Stimulated activated CD8-positive, alpha-beta memory T cell treated with anti-CD3 and anti-CD28 coated beads, Interleukin-15, amount 100 ng/mL, for 1 hour (primary cell): ENCODE data around the gene PITPNM1.

ENCODE experiments used
- DNase-seq: peaks from one replicate; pipeline ENCODE4 v3.0.0-alpha.2; 2020; ENCODE audit warnings: low read depth

The PITPNM1 gene

DNA sequence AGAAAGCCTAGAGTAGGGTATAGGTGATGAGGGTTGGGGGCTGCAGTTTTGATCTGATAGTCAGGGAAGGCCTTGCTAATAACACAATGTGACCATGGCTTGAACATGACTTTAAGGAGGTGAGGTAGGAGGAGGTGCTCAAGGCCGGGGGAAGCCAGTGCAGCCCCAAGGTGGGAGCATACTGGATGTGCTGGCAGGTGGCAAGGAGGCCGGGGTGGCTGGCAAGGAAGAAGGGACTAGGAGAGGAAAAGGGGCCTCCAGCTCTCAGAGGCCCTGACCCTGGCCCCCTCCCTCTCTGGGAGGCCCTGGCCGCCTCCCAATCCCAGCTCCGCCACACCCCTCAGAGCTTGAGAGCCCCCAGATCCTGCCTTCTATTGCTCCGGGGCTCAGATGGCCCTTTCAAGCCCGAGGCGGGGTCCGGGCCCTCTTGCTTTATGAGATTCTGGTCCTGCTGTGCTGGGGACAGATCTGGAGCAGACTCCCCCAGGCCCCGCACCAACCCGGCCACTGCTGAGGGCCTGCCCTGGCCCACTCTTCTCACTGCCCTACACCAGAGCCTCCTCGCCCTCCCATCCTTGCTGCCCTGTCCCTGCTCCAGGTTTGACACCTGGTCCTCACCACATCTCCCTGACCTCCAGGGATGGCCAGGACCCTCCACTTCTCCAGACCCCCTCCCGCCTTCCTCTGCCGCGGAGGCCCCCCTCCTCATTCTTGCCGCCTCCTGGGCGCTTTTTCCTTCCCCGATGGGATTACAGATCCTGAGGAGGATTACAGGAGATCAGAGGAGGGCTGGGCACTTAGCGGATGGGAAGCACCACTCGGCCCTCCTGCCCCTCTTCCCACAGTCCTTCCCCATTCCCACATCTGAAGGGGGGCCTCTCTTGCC is 1.8 kb downstream of the PITPNM1 start:
- no peak for DNase-seq

- no peak for DNase-seq
Observed at GRCh38 chr11:67502328-67502979, 2.7 kb downstream of the PITPNM1 start.

DNA sequence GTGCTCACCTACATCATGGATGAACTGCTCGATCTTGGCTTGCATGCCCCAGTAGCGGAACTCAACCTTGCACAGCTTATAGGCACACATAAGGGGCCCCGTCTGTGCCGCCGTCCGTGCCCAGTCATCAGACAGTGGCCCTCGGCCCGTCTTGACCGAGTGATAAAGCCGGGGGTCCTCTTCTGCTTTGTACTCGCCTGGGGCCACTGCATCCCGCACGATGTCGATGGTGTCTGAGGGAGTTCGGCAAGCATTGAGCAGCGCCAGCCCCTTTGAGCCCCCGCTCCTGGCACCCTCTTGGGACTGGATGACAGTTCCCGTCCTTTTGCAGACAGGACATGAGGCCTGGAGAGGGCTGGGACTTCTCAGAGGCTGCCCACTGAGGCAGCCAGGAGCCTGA is 3.3 kb downstream of the PITPNM1 start:
- no peak for DNase-seq

DNA sequence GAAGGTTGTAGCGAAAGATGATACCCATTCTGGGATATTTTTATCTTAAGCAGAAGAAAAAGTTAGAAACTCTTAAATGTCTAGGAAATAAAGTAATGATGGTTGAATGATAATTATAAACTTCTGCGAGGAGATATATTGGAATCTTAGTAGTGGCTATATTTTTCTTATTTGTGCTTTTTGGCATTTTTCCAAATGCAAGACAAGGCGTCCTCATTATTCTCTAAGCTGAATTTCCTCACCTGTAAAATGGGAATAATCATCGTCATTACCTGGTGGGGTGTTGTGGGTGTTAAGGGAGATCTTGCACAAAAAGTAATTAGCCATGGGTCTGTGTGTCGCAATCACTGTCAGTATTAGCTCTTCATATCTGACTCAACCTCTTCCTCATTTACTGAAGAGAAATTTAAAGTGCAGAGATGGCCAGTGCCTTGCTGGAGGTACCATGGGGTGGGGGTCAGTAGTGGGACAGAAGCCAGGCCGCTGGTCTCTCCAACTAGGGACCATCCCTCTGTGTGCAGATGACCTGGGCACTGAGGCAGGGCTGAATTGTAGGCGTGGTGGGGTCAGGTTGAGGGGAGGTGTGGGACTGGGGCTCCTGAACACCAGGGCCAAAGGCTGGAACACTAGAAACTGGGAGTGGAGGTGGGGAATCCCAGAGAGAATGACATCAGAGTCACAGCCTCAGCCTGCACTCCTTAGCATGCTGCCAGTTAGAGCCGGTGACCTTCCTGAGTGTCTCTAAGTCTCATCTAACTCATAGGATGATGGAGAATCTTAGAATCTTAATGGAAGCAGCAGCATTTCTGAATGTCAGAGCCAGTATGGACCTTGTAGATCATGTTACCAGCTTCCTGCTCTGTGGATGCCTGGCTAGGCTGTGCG is 4.1 kb downstream of the PITPNM1 start:
- DNase-seq = no peak

DNA sequence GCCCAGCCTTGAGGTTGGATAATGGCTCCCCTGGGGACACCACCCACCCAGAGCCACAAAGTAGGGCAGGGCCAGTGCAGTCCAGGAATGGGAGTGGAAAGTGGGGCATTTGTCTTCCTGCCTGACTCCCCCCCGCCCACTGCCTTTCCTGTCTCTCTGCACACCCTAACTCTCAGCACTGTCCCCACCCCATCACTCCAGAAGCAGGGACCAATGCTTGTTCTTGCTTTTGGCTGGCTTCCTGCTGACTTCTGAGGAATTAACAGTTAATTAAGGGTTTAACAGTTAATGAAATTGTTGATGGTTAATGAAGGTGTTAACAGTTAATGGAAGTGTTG is 4.7 kb downstream of the PITPNM1 start:
- no peak for DNase-seq

GRCh38 chr11:67499808-67500483 is 5.2 kb downstream of the PITPNM1 start:
- DNase-seq = no peak

DNA sequence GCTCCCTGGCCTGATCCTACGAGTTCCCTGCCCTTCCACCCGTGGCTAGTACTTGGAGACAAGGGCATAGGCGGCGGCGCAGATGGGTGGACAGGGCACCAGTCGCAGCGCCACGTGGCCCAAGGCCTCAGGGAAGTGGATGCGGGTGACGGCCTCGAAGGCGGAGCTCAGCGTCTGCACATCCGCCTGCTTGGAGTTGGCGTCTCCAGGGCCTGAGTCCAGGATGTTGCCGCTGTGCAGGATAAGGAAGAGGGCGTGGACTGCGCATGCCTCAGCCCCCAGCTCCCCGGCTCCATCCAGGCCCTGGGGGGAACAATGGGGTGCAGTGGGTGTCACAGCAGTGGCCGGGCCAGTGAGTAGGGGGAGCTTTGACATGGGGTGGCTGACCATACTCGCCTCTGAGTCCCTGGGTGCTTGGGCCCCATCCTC is 6.6 kb downstream of the PITPNM1 start:
- DNase-seq = no peak

- DNase-seq = no peak
Observed at GRCh38 chr11:67497656-67498291, 7.4 kb downstream of the PITPNM1 start.

DNA sequence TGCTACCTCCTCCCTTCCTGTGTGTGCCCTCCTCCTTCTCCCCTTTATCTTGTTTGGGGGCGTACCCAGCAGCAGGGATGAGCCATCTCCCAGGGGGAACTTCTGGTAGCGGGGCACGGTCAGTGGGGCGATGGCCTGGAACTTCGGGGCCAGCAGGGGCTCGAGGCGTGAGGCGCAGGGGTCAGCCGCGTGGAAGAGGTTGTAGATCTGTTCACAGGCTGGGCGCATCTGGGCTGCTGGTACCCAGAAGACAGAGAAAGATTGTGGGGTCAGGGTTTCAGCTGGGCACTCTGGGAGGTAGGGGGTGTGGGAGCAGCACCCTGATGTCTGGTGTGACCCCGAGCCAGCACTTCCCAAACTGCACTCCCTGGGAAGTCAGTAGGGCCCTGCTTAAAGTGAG is 9.1 kb downstream of the PITPNM1 start:
- no peak for DNase-seq

DNA sequence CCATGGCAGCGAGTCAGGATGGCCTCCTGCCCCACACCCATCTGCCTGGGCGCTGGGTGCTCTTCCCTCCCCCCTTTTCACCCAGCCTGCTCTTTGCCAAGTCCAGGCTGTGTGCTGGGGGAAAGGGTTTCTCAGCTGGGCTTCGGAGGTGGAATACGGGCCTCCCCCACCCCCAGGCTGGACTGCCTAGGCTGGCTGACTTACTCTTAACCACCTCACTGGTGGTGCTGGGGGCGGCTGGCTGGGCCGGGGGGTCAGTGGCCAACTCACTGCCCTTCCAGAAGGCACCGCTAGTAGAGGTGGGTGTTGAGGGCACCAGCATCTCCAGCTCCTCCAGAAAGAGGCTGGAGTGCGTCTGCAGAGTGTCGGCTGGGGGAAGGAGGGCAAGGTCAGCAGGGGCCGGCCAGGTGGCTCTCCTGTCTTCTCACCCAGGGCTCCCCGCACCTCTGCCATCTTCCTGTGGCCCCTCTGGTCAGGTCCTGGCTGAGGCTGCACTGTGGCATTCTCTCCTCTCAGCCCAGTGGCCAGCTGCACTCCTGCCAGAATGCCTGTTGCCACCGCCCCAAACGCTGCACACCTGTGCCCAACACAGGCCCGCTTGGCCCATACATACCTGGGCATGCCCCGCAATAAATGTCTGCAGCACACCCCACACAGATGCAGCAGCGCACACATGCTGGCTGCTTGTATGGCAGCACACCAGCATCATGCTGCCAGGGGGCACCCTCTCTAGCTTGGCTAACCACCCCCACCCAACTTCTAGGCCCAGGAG is 9.7 kb downstream of the PITPNM1 start:
- DNase-seq = no peak

GRCh38 chr11:67494371-67495233 is 10.6 kb downstream of the PITPNM1 start:
- no peak for DNase-seq

GRCh38 chr11:67493548-67494370 is 11.4 kb downstream of the PITPNM1 start:
- no peak for DNase-seq

GRCh38 chr11:67492801-67493547 is 12.2 kb downstream of the PITPNM1 start:
- no peak for DNase-seq

GRCh38 chr11:67492069-67492727 is 13.0 kb downstream of the PITPNM1 start:
- DNase-seq = no peak

- no peak for DNase-seq
Observed at GRCh38 chr11:67491276-67492068, 13.7 kb downstream of the PITPNM1 start.

- no peak for DNase-seq
Observed at GRCh38 chr11:67490727-67491065, 14.5 kb downstream of the PITPNM1 start.
